ENCODE measurements around the gene VCAN.

The VCAN gene

GRCh38 chr5:83608122-83608521 lies 136.6 kb downstream of the VCAN start:
- Histone ChIP-seq H3K18ac (ENCODE audit: low read length) (no peak overlapping the region), H3K4me1 (ENCODE audit: control insufficient read depth in 2 of 2, insufficient read depth in 1 of 2, low read depth in 1 of 2, low read length in 2 of 2) (peaks cover 0 to 12% of the 10 kb centered on the region in 2 donors), H3K27ac (replicated peaks; ENCODE audit: low read length) (no peak overlapping the region), H2AFZ (ENCODE audit: low read length) (no peak overlapping the region), H3K9ac (ENCODE audit: low read depth, low read length, poor library complexity) (no peak overlapping the region), H3K4me2 (ENCODE audit: insufficient read depth, low read length, poor library complexity, severe bottlenecking) (no peak overlapping the region), H2BK5ac (ENCODE audit: low read length) (no peak overlapping the region), H3K4ac (ENCODE audit: low read length) (no peak overlapping the region), H3K23ac (ENCODE audit: low read depth, low read length, poor library complexity) (no peak overlapping the region), H3K4me3 (ENCODE audit: low read length in 2 of 2) (no peak overlapping the region), H2BK120ac (ENCODE audit: low read depth, low read length) (no peak overlapping the region), H3K79me1 (ENCODE audit: low read depth, low read length) (no peaks in the 10 kb centered on the region), H3K14ac (ENCODE audit: low read length) (no peak overlapping the region), H2BK12ac (ENCODE audit: low read length) (no peak overlapping the region), H4K8ac (ENCODE audit: low read depth, low read length) (no peak overlapping the region), H2AK5ac (ENCODE audit: low read depth, low read length) (no peak overlapping the region), H2BK15ac (ENCODE audit: low read length) (no peak overlapping the region), H4K91ac (ENCODE audit: low read depth, low read length, poor library complexity) (no peak overlapping the region), H3K36me3 (replicated peaks in 1 of 2; ENCODE audit: control insufficient read depth in 2 of 2, insufficient read depth in 2 of 2, low read length in 2 of 2) (no peaks in the 10 kb centered on the region), H3K9me3 (replicated peaks in 1 of 2; ENCODE audit: control insufficient read depth in 2 of 2, insufficient read depth in 1 of 2, low read depth in 1 of 2, low read length in 2 of 2) (peaks cover 0 to 2% of the 10 kb centered on the region in 2 donors), H3K27me3 (ENCODE audit: control insufficient read depth in 3 of 3, insufficient read depth in 3 of 3, low read depth in 1 of 3, low read length in 3 of 3) (no peaks in the 10 kb centered on the region)
- no CpG with 5 or more reads among the region's 3 CpGs for WGBS, 2 donors (ENCODE audit: extremely low coverage in 2 of 2, insufficient read length in 2 of 2, insufficient replicate concordance in 1 of 2)
- peak; percentile 43 for DNase-seq (ENCODE audit: low spot score)

GRCh38 chr5:83614841-83615240 lies 143.3 kb downstream of the VCAN start:
- no peak overlapping the region for H3K18ac ChIP-seq (ENCODE audit: low read length)
- no peak overlapping the region for H3K9ac ChIP-seq (ENCODE audit: low read depth, low read length, poor library complexity)

GRCh38 chr5:83628360-83628759 lies 156.8 kb downstream of the VCAN start:
- WGBS, 2 donors (ENCODE audit: extremely low coverage in 2 of 2, insufficient read length in 2 of 2, insufficient replicate concordance in 1 of 2) = no CpG with 5 or more reads among the region's 2 CpGs
- Histone ChIP-seq H3K9ac (ENCODE audit: low read depth, low read length, poor library complexity) (no peak overlapping the region), H2BK5ac (ENCODE audit: low read length) (no peak overlapping the region), H3K36me3 (replicated peaks in 1 of 2; ENCODE audit: control insufficient read depth in 2 of 2, insufficient read depth in 2 of 2, low read length in 2 of 2) (no peaks in the 10 kb centered on the region), H3K14ac (ENCODE audit: low read length) (no peak overlapping the region), H2AK5ac (ENCODE audit: low read depth, low read length) (no peak overlapping the region), H3K4me3 (ENCODE audit: low read length in 2 of 2) (no peak overlapping the region), H4K91ac (ENCODE audit: low read depth, low read length, poor library complexity) (no peak overlapping the region), H3K27me3 (ENCODE audit: control insufficient read depth in 3 of 3, insufficient read depth in 3 of 3, low read depth in 1 of 3, low read length in 3 of 3) (no peaks in the 10 kb centered on the region), H3K18ac (ENCODE audit: low read length) (no peak overlapping the region), H2AFZ (ENCODE audit: low read length) (no peak overlapping the region), H2BK120ac (ENCODE audit: low read depth, low read length) (no peak overlapping the region), H3K27ac (replicated peaks; ENCODE audit: low read length) (no peak overlapping the region), H2BK15ac (ENCODE audit: low read length) (no peak overlapping the region), H4K8ac (ENCODE audit: low read depth, low read length) (no peak overlapping the region), H3K9me3 (replicated peaks in 1 of 2; ENCODE audit: control insufficient read depth in 2 of 2, insufficient read depth in 1 of 2, low read depth in 1 of 2, low read length in 2 of 2) (no peaks in the 10 kb centered on the region), H3K79me1 (ENCODE audit: low read depth, low read length) (no peaks in the 10 kb centered on the region), H3K4me2 (ENCODE audit: insufficient read depth, low read length, poor library complexity, severe bottlenecking) (no peak overlapping the region), H3K23ac (ENCODE audit: low read depth, low read length, poor library complexity) (no peak overlapping the region), H2BK12ac (ENCODE audit: low read length) (no peak overlapping the region), H3K4me1 (ENCODE audit: control insufficient read depth in 2 of 2, insufficient read depth in 1 of 2, low read depth in 1 of 2, low read length in 2 of 2) (peaks cover 0 to 11% of the 10 kb centered on the region in 2 donors), H3K4ac (ENCODE audit: low read length) (no peak overlapping the region)
- DNase-seq (ENCODE audit: low spot score) = no peak

More at GRCh38 chr5:83614841-83615240, 143.3 kb downstream of the VCAN start:
- Histone ChIP-seq H2BK12ac (ENCODE audit: low read length) (no peak overlapping the region), H3K4ac (ENCODE audit: low read length) (no peak overlapping the region), H3K4me2 (ENCODE audit: insufficient read depth, low read length, poor library complexity, severe bottlenecking) (no peak overlapping the region), H3K14ac (ENCODE audit: low read length) (no peak overlapping the region), H3K4me1 (ENCODE audit: control insufficient read depth in 2 of 2, insufficient read depth in 1 of 2, low read depth in 1 of 2, low read length in 2 of 2) (peaks cover 3 to 5% of the 10 kb centered on the region in 2 donors), H2BK120ac (ENCODE audit: low read depth, low read length) (no peak overlapping the region), H3K4me3 (ENCODE audit: low read length in 2 of 2) (no peak overlapping the region), H3K27ac (replicated peaks; ENCODE audit: low read length) (no peak overlapping the region), H2AFZ (ENCODE audit: low read length) (no peak overlapping the region), H2AK5ac (ENCODE audit: low read depth, low read length) (no peak overlapping the region), H3K9me3 (replicated peaks in 1 of 2; ENCODE audit: control insufficient read depth in 2 of 2, insufficient read depth in 1 of 2, low read depth in 1 of 2, low read length in 2 of 2) (peaks cover 0 to 17% of the 10 kb centered on the region in 2 donors), H2BK15ac (ENCODE audit: low read length) (no peak overlapping the region), H4K91ac (ENCODE audit: low read depth, low read length, poor library complexity) (no peak overlapping the region), H3K79me1 (ENCODE audit: low read depth, low read length) (no peaks in the 10 kb centered on the region), H3K27me3 (ENCODE audit: control insufficient read depth in 3 of 3, insufficient read depth in 3 of 3, low read depth in 1 of 3, low read length in 3 of 3) (no peaks in the 10 kb centered on the region), H3K23ac (ENCODE audit: low read depth, low read length, poor library complexity) (no peak overlapping the region), H4K8ac (ENCODE audit: low read depth, low read length) (no peak overlapping the region), H3K36me3 (replicated peaks in 1 of 2; ENCODE audit: control insufficient read depth in 2 of 2, insufficient read depth in 2 of 2, low read length in 2 of 2) (no peaks in the 10 kb centered on the region), H2BK5ac (ENCODE audit: low read length) (no peak overlapping the region)
- DNase-seq (ENCODE audit: low spot score) = no peak

All from neuronal stem cell (in vitro differentiated cells).